Caki2 (cell line): ENCODE results near the gene UNC5C. TPM values are rescaled to one million over a fixed set of nuclear protein-coding genes. Genes with fewer than 3 reads are reported as not detected.
A peak's percentile ranks its signal among the peaks of the same experiment; 100 is the strongest.

Experiments used
- DNase-seq: peaks from one replicate; pipeline ENCODE4 v3.0.0-alpha.2; 2015; ENCODE audit warnings: low read depth
- in situ Hi-C: cut with HindIII; loops from 2 replicates; pipeline ENCODE4 v1.10.0; 2016; ENCODE audit warnings: low sequenced_read_pairs, low pct_unique_long_range_greater_than_20kb, mixed read lengths
- total RNA-seq: library from RNA; depleted of rRNA; stranded (reverse); fragments of >200 nt; shearing (Covaris generic); gene quantifications from 2 replicates; pipeline ENCODE4 v1.2.3, GENCODE V29; 2014; ENCODE audit warnings: low replicate concordance

UNC5C gene
- total RNA-seq, 1 experiment from 2014 or later = not detected

GRCh38 chr4:95429416-95429815 lies 119.4 kb downstream of the UNC5C start:
- in situ Hi-C loops = no loop called here

GRCh38 chr4:95428291-95429070 lies 120.3 kb downstream of the UNC5C start:
- in situ Hi-C loops = no loop called here

More at GRCh38 chr4:95429416-95429815, 119.4 kb downstream of the UNC5C start:
- DNase-seq = no peak

GRCh38 chr4:95426455-95426854 lies 122.3 kb downstream of the UNC5C start:
- no peak for DNase-seq
- in situ Hi-C loops = no loop called here

More at GRCh38 chr4:95428291-95429070, 120.3 kb downstream of the UNC5C start:
- DNase-seq = no peak

GRCh38 chr4:95422436-95422835 lies 126.3 kb downstream of the UNC5C start:
- in situ Hi-C loops = no loop called here
- DNase-seq = no peak

GRCh38 chr4:95421869-95422268 lies 126.9 kb downstream of the UNC5C start:
- no peak for DNase-seq
- in situ Hi-C loops = no loop called here

- in situ Hi-C loops = no loop called here
- DNase-seq = no peak
These were observed 131.2 kb downstream of the UNC5C start for GRCh38 chr4:95417531-95417930.

- in situ Hi-C loops = no loop called here
These were observed 133.4 kb downstream of the UNC5C start for GRCh38 chr4:95415346-95415771.

GRCh38 chr4:95411371-95412088 lies 137.2 kb downstream of the UNC5C start:
- in situ Hi-C loops = no loop called here
- DNase-seq = no peak

More at GRCh38 chr4:95415346-95415771, 133.4 kb downstream of the UNC5C start:
- no peak for DNase-seq

- in situ Hi-C loops = no loop called here
These were observed 138.3 kb downstream of the UNC5C start for GRCh38 chr4:95410387-95410977.

GRCh38 chr4:95409750-95410149 lies 139.0 kb downstream of the UNC5C start:
- in situ Hi-C loops = no loop called here
- DNase-seq = no peak

More at GRCh38 chr4:95410387-95410977, 138.3 kb downstream of the UNC5C start:
- DNase-seq = no peak

- in situ Hi-C loops = no loop called here
- peak; percentile 22 for DNase-seq
These were observed 139.6 kb downstream of the UNC5C start for GRCh38 chr4:95409127-95409526.

- DNase-seq = no peak
- in situ Hi-C loops = no loop called here
These were observed 146.5 kb downstream of the UNC5C start for GRCh38 chr4:95402299-95402698.

GRCh38 chr4:95398217-95398616 lies 150.6 kb downstream of the UNC5C start:
- DNase-seq = no peak
- in situ Hi-C loops = no loop called here

- no peak for DNase-seq
These were observed 153.9 kb downstream of the UNC5C start for GRCh38 chr4:95394752-95395306.

GRCh38 chr4:95393821-95394220 lies 155.0 kb downstream of the UNC5C start:
- DNase-seq = no peak
- in situ Hi-C loops = no loop called here

More at GRCh38 chr4:95394752-95395306, 153.9 kb downstream of the UNC5C start:
- in situ Hi-C loops = no loop called here

- DNase-seq = no peak
- in situ Hi-C loops = no loop called here
These were observed 159.9 kb downstream of the UNC5C start for GRCh38 chr4:95388911-95389310.

- in situ Hi-C loops = no loop called here
- no peak for DNase-seq
These were observed 161.1 kb downstream of the UNC5C start for GRCh38 chr4:95387719-95388118.

- DNase-seq = no peak
- in situ Hi-C loops = no loop called here
These were observed 162.4 kb downstream of the UNC5C start for GRCh38 chr4:95386410-95386809.
